Peyer's patch (tissue), 4 donors: Measurements from ENCODE around the gene HMGCS1.

Source experiments
- CTCF ChIP-seq, 6 experiments: fragments of 450-650 bp in 4 of 6; fragments of 200-600 bp in 2 of 6; sonication (generic) in 1 of 6; IDR thresholded peaks; one replicate each; pipeline ENCODE4 v1.5.1; 2017 to 2019; ENCODE audit warnings: antibody characterized with exemption in 6 of 6, mild to moderate bottlenecking in 3 of 6, moderate library complexity in 1 of 6
- POLR2A ChIP-seq, 2 donors: fragments of 450-650 bp; IDR thresholded peaks; one replicate each; pipeline ENCODE4 v1.5.1; 2017; ENCODE audit warnings: antibody characterized with exemption in 2 of 2, mild to moderate bottlenecking in 2 of 2, moderate library complexity in 2 of 2

GRCh38 chr5:43298443-43298842 lies 14.8 kb downstream of the HMGCS1 start:
- TF ChIP-seq CTCF (IDR thresholded peaks at IDR 0.05) (no peak), POLR2A (IDR thresholded peaks at IDR 0.05) (no peak)
